Activated CD4-positive, CD25-positive, alpha-beta regulatory T cell treated with anti-CD3 and anti-CD28 coated beads, Interleukin-2, amount 50 U/mL, for 16 hours (primary cell): Measurements from ENCODE around the gene CACNA1C.

Experiments used
- DNase-seq: peaks from one replicate; pipeline ENCODE4 v3.0.0-alpha.2; 2020; ENCODE audit warnings: low read depth, low spot score

CACNA1C gene

DNA sequence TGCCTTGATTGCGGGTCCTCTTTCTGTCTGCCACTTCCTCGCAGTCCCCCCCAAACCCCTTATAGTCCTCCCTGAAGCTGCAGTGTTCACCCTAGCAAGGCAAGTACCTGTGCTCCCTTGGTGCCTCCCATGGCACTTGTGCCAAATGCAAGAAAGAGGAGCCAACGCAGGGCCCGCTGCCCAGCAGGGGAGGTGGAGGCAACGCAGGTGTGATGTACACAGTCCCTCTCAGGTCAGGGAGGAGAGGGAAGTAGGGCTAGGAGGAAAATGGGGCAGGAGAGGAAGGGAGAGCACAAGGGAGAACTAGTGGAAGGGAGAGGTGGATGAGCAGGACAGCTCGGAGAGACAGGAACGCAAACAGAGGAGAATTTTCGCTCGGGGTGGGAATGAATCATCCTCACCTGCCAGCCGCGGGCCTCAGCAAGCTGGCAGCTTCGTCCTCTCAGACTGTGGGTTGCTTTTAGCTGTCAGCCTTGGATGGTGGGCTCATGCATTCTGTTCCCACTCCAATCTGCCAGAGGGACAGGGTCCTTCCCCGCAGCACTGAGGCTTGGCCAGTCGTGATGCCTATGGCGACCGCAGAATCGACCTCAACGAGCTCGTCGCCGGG lies 357.0 kb downstream of the CACNA1C start:
- DNase-seq, result no peak

DNA sequence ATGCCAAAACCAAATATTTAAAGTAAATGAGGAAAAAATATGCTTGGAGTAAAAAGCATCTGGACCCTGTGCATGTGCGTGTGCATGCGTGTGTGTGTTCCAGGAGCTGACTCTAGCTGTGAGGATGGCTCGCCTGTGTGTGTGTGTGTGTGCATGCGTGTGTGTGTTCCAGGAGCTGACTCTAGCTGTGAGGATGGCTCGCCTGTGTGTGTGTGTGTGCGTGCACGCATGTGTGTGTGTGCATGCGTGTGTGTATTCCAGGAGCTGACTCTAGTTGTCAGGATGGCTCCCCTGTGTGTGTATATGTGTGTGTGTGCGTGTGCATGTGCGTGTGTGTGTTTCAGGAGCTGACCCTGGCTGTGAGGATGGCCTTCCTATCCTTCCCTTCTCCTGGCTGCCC lies 357.7 kb downstream of the CACNA1C start:
- DNase-seq, result no peak

DNA sequence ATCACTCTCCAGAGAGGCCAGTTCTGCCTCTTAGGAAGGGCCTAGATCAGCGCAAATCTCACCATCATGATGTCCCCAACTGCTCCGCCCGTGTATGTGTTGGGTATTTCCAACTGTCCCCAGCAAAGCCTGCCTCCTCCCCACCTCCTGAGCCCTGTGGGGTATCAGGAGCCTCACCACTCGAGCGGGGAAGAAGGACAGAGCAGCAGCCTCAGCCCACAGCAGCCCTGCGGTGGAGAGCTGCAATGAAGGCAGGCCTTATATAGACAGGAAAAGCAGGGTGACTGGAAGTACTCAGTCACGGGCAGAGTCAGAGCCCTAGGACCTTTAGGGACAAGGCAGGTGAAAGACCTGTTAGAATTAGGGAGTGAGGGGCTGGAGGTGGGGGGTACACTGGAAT lies 358.2 kb downstream of the CACNA1C start:
- no peak for DNase-seq

DNA sequence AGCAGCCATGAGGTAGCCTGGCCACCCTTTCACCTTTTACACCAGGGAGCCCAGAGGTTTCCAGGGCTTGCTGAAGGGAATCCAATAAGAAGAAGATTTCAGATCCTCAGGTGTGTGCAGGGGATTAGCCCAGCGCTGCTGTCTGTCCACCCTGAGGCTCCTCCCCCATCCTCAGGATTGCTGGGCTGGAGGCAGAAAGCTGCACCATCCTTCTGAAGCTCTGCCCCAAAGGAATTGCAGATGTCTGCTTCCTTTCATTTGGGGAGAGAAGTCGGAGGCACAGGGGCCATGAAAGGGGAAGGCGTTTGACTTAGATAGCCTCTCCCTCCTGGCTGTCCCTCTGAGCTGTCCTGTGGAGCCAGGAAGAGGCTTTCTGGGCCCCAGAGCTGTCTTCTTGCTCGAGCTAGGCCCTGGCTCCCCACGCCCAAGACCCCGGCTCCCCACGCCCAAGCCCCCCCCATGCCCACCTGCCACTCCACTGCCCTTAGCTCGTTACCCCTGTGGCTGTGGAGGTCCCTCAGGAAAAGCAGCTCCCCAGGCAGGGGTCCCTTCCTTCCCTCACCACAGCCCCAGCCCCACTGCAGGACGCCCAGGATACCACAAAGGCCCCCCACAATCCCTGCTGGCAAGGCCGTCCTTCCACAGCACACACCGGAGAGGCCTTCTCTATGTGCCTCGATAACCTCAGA lies 359.0 kb downstream of the CACNA1C start:
- DNase-seq, result no peak

DNA sequence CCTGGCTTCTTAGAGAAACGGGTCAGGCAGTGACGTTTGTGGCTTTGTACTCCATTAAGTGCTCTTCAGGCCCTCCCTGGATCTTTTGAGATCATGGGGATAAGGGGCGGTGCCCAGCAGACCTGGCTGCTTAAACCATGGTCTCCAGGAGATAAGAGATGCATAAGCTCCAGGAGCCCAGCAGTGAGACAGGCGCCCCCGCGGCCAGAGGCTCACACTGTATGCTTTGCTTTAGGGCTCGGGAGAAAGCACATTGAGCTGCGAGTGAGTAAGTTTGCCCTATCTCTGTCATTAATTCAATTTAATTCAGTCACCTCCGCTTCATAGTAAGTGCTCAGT lies 359.5 kb downstream of the CACNA1C start:
- DNase-seq, result no peak

DNA sequence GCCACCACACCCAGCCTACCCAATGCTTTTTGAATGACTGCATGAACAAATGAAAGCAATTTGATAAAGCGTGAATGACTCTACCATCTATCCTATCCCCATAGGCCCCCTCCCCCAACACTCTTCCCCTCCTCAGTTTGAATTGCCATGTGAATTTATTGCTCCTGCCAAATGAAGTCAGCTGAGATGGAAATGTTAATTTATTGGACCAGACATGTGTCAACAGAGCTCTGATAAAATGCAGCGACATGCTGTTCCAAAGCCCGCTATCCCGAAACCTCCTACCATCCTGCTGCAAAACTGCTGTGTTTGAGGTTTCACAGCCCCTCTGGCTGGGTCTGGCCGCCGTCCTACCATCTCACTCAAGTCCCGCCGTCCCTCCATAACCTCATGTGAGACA lies 360.5 kb downstream of the CACNA1C start:
- no peak for DNase-seq

DNA sequence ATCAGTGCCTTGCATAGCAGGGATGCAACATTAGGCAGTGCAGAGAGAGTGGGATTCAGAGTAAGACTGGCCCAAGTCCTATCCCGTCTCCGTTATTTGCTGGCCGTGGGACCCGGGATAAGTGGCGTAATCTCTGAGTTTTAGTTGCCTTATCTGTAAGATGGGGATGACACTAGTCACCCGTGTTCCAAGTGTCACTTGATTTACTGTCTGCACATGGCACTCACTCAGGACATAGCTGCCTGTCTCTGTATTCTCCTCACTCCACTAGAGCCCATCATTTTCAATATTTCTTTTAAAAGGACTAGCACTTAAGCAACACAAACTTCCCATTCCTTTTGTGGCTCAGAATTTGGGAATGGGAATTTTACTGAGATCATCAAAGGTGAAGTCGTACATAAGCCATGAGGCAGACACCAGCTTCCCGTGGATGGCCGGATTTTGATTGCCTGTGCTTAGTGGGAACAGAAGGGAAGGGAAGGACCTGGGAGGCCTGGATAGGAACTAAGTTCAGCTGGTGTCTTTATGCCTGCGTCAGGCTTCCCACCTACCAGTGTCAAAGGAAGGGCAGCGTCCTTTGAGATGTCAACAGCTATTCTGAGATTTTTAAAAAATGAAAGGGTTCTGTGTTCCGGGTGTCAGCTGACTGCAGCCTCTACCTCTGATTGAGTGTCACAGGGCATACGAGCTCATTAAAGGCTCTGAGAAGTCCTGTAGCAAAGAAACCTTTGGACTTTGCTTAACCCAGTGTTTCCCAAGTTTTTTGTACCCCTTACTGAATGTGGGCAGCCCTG lies 361.4 kb downstream of the CACNA1C start:
- DNase-seq, result no peak

DNA sequence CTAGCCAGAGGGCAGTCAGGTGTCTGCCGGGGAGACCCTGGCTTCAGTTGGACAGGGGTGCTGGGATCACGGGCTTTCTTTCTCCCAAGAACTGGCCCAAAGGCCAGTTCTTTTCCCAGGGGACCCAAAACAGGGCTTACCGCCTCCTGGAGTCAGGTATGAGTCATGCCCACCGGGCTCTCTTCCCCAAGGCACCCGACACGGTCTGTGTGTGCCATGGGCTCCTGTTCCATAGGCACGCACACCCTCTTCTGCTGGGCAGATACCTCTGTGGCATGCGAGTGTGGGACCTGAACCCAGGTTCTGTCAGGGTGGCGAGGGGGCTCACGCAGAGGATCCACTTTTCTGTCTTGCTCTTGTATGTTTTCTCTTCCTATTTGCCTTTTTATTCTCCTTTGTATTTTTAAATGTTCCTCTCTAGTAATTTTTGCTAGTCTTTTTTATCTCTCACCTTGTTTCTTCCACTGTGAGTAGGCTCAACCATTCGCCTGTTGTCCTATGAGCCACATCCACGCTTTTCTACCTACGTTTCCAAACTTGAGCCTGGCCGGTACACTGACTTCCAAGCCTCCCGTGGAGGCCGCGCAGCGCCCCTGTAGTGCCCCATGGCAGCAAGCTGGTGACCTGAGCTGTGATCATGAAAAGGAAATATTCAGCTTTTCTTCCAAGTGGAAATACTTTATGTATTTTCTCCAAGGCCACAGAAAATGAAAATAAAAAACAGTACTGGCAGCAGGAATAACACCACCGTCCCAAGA lies 362.2 kb downstream of the CACNA1C start:
- DNase-seq, result no peak

DNA sequence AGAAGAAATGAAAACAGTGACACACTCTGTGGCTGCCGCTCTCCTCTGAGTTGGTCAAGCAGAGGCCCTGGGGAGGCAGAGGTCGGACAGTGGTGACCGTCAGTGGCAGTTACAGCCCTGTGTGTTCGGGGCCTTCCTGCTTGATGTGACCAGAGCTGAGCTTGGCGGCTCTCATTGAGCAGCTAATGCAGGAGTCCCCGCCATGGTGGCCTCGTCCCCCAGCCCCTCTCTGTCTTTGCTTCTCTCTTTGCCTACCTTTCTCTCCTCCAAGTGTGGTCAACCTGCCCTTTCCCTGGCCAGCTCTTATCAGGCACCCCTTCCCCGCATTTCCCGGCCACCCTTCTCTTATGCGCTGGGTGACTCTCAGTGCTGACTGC lies 362.8 kb downstream of the CACNA1C start:
- no peak for DNase-seq

DNA sequence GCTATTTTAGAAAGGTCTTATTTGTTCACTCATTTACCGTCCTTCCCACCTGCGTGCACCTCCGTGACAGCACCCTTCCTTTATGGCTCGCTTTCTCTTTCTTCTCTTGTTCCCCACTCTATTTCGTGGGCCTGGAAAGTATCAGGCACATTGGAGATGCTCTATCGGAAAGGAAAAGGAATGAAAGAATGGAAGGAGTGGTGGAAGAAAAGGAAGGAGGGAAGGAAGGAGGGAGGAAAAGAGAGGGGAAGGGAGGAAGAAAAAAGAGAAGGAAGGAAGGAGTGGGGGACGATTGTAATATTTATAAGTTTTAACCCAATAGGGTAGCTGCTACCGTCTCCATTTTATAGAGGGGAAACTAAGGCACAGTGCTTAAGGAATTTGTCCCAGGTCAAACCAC lies 363.4 kb downstream of the CACNA1C start:
- DNase-seq, result no peak

DNA sequence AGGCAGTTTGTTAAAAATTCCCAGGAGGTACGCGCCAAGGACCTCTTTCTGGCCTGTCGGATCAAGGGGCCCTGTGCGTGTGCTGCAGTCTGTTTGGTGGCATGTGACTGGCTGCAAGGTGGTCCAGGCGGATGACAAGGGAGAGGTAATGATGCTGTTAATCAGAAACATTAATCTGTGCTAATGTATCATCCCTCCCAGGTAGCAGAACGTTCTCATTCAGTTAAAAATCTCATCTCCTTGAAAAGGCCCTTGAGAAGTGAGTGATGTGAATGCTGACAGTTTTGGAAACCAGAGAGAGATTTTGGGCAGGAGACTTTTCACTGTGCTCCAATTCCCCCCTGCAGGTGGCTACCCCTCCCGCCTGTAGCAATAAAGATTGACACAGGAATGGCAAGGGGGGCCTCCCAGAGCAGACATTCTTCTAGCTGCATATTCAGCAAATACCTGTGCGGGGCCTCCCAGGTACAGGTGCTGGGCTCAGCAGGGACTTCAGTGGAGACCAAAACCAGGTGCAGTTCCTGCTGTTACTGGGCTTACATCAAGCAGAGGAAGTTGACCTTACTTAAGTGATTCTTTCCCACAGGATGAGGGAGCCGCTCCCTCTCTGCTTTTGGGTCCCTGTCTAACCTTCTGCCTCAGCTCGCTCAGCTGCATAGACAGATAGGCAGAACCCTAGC lies 364.8 kb downstream of the CACNA1C start:
- DNase-seq, result no peak

DNA sequence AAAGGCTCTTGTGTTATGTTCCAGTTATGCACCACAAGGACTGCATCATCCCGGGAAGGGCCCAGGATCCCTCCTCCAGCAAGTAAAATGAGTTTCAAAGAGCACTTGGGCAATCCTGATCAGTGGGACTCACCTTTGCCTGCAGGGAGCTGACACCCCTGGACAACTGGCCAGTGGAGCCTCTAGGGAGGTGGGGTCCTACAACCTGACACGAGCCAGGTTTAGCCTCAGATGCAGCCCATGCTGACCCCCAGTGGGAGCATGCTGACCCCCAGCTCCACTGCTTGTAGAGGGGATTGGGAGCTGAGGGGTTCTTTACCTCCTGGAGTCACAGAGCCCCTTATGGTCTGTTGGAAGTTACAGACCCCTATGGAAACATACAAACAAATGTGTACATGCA lies 365.8 kb downstream of the CACNA1C start:
- no peak for DNase-seq

DNA sequence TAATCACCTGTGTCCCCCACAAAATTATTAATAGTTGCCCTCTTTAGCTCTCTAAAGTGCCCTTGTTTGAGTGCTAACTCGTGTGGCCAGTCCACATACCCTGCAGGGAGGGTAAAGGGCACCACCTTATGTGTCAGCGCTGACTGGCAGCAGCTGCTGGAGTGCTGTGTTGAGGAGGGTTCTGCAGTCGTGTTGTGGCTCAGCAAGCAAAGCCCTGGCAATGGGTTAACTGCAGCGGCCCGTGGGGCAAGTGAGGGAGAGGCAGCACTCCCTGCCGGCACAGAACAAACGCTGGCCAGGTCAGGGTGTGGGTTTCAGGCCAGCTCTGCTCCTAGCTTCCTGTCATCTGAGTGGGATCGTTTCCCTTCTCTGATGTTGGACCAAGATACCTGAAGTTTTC lies 369.8 kb downstream of the CACNA1C start:
- no peak for DNase-seq

DNA sequence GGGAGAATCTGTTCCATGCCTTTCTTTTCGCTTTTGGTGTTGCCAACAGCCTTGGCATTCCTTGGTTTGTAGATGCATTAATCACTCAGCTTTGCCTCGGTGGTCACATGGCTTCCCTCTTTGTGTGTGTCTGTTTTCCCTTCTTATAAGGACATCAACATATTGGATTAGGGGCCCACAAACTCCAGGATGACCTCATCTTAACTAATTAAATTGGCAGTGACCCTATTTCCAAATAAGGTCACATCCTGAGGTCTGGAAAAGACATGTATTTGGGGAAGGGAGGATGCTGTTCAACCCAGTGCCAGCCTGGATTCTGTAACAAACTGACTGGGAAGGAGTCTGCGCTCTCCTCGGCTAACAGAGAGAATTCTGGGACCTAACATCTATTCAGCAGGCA lies 376.2 kb downstream of the CACNA1C start:
- no peak for DNase-seq

DNA sequence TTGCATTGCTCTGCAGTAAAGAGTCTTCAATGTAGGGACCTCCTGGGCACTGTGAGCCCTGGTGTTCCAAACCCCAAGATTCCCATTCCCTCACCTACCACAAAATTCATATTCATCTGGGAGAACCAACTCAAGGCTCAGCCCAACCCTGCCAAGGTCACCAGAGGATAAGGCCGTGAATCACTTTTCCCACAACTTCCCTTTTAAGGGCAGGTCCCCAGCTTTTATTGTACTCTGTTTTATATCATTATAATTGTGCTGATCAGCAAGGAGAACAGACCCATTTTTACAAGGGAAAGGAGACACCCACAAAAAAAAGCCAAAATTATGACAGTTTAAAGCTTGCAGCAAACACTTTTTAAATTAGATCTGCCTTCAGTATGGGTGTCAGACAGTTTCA lies 379.0 kb downstream of the CACNA1C start:
- DNase-seq, result no peak

DNA sequence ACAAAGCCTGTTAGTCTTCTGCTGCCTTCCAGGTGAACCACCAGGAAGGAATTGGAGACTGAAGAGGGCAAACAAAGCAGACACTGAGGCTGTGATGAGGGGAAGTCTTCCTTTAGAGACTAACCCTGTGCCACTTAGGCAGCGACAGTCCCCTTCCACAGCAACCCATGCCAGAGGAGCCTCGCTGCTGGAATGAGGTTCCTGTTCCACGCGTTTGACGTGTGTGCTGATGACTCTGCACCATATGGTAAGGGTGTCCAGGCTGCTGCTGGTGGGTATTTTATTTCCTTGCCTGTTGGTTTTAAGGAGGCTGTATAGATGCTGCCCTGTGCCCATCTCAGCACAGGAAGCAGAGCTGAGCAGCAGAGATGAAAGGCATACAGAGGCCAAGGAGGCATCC lies 380.1 kb downstream of the CACNA1C start:
- no peak for DNase-seq

DNA sequence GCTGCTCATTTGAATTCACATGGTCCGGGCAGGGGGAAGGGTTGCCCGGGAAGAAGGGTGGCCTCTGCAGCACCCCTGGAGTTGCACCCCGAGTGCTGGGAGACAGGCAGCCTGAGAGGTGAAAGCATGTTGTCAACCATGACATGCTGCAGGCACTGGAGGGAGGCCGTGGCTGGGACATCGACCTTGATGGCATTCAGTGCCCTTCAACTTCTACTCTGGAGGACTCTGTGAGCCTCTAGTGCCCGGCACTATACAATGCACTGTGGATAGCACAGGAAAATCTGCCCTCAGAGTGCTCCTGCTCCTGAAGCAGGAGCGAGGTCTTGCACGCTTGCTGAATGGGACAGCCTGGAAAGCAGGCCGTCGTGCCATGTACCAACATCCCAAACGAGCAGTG lies 382.7 kb downstream of the CACNA1C start:
- DNase-seq, result no peak

DNA sequence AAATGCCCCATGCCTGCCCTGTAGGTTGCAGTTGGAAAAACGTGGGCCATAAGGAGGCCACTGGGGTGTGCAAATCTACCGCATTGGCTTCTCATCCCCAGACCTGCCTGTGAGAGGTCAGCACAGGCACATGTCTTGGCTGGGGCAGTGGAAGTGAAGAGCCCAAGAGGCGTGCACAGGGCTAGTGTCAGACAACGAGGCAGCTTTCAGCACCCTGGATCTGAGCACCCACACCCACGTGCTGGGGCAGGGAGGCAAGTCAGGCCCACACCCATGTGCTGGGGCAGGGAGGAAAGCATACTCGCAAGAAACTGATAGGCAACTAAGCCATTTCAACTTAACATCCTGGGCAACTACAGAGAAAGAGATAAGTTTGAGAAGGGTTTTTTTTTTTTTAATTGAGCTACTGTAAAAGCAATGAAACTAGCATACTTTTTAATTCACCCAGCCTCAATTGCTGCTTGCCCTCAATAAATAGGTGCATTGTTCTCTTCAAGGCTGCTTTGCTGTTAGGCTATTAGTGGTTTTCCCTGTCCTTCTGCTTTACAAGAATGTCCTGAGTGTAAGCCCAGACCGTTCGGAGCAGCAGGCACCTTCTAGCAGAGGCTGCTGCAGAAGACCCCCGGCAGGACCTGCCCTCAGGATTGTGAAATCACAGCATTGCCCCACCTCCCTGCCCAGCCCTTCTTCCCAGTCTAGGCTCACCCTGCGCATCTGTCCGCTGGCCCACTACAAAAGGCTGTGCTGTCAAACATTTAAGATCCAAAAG lies 386.7 kb downstream of the CACNA1C start:
- no peak for DNase-seq

DNA sequence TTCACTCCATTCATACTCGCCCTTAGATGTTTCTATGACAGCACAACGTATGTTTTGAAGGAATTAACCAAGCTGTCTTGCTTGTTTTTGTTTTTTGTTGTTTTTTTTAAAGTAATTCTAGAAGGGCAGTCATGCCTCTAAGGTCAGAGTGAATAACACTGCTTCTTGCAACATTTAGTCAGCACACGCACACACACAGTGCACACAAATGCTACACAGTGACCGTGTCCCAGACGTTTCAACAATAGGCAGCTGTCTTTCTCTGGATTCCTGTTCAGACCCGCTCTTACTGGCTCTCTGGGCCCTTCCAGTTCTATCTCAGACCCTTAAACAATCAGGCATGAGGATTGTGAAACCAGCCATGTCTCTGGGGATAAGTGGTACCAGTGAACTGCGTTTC lies 391.0 kb downstream of the CACNA1C start:
- no peak for DNase-seq

DNA sequence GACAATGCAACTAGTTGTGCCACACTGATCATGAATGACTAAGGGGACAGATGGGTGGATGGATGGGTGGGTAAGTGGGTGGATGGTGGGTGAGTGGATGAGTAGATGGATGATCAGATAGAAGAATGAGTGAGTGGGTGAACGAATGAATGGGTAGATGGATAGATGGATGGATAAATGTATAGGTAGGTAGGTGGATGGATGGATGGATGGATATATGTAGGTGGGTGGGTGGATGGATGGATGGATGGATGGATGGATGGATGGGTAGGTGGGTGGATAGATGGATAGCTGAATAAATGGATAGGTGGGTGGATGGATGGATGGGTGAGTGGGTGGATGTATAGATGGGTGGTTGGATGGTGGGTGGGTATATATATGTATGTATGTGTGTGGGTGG lies 393.2 kb downstream of the CACNA1C start:
- no peak for DNase-seq

DNA sequence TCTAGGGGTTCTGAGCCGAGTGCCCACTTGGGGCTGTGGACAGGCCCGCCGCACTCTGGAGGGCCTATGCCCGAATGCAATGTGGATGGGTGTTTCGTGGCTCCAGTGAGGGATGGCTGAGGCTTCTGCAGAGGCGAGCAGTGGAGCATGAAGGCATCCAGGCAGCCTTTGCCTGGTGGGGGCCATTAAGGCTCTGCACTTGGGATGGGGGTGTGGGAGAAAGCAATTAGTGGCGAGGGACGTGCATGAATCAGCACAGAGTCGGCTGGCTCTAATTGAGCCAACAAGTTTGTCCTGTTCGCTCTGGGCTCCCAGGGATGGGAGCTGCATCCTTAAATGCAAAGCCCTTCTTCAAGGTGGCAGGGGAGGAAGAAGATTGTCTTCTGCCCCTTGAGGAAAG lies 395.1 kb downstream of the CACNA1C start:
- DNase-seq, result no peak
